NCI-H146 (cell line): Measurements from ENCODE around the gene PPP1R1A.

Experiments used
- DNase-seq: peaks from one replicate; lab custom pipeline; 2025; lab: John Stamatoyannopoulos, UW

PPP1R1A gene

GRCh38 chr12:54535474-54535873 is 53.0 kb downstream of the PPP1R1A start:
- DNase-seq, result no peak

- DNase-seq, result no peak
Measured at GRCh38 chr12:54529581-54529980, 58.9 kb downstream of the PPP1R1A start.
